Measurements from ENCODE around the gene SARDH.
A peak's percentile ranks its signal among the peaks of the same experiment; 100 is the strongest.

The SARDH gene

DNA sequence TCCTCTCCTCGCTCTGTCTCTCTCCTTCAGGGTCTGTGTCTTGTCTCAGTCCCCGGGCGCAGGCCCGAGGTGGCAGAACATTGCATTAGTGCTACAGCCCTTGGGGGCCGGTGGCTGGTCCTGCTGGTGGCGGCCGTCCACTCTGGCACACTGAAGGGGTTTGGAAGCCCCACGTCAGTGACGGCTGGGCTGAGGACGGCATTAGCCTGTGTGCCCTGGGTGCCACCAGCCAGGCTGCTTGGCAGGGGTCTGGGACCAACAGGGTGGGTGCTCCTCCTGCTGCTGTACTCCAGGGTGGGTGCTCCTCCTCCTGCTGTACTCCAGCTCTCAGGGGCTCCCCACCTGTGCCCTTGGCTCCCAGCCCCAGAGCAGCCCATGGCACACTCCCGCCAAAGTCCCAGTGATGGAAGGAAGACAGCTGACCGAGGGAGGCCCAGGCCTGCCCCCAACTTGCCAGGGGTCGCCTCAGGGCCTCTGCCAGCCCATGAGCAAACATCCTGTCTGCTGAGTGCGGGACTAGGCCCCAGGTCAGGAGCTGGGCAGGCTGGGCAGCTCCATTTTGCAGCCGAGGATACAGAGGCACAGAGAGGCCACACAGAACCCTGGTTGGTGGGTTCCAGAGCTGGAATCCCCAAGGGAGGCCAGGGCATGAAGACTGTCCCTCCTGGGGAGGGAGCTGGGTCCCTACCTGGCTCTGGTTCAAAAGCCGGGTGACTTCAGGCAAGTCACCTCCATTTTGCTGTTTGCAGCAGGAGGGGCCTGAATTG, 27.3 kb downstream of the SARDH start:
- H3K4me3 ChIP-seq = no peak overlapping the region
- H3K27ac ChIP-seq = no peak overlapping the region
- TF ChIP-seq, protein P1, sequence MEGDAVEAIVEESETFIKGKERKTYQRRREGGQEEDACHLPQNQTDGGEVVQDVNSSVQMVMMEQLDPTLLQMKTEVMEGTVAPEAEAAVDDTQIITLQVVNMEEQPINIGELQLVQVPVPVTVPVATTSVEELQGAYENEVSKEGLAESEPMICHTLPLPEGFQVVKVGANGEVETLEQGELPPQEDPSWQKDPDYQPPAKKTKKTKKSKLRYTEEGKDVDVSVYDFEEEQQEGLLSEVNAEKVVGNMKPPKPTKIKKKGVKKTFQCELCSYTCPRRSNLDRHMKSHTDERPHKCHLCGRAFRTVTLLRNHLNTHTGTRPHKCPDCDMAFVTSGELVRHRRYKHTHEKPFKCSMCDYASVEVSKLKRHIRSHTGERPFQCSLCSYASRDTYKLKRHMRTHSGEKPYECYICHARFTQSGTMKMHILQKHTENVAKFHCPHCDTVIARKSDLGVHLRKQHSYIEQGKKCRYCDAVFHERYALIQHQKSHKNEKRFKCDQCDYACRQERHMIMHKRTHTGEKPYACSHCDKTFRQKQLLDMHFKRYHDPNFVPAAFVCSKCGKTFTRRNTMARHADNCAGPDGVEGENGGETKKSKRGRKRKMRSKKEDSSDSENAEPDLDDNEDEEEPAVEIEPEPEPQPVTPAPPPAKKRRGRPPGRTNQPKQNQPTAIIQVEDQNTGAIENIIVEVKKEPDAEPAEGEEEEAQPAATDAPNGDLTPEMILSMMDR (IDR thresholded peaks at IDR 0.05) = no peak
- no peak for DNase-seq (ENCODE audit: low spot score)

DNA sequence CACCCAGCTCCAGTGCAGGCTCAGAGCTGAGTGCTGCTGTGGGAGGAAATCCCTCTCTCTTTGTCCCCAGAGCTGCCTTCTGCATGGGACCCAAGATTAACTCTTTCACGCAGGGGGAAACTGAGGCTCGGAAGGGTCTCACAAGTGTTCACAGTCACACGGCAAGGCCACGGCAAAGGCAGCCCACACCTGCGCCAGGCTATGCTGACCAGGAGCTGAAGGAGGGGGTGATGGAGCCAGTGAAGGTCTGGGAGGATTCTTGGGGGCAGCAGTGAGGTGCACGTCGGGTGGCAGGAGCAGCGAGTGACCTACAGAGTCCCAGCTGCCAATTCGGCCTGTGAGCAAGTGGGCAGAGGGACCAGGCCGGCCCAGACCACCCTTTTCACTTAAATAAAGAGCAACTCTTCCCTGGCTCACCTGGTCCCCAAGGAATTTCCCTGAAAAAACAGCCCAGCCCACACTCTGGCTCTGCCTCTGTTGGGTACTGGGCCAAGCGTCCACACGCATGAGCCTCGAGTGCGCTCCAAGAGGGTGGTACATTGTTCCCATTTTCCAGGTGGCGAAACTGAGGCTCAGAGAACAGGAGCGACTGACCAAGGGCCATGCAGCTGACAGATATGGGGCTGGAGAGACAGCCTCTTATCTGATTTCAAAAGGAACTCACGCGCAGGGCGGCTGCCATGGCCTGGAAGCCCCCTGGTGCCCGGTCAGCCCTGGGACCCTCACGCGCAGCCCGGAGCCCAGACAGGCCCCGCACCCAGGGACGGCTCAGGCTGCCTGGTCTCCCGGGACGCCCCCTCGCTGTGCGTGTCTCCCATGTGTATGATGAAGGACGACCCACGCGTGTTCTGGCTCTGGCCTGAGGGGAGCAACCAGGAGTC, 28.2 kb downstream of the SARDH start:
- TF ChIP-seq, protein P1 (IDR thresholded peaks at IDR 0.05) = no peak
- no peak overlapping the region for H3K4me3 ChIP-seq
- DNase-seq (ENCODE audit: low spot score) = no peak
- no peak overlapping the region for H3K27ac ChIP-seq

DNA sequence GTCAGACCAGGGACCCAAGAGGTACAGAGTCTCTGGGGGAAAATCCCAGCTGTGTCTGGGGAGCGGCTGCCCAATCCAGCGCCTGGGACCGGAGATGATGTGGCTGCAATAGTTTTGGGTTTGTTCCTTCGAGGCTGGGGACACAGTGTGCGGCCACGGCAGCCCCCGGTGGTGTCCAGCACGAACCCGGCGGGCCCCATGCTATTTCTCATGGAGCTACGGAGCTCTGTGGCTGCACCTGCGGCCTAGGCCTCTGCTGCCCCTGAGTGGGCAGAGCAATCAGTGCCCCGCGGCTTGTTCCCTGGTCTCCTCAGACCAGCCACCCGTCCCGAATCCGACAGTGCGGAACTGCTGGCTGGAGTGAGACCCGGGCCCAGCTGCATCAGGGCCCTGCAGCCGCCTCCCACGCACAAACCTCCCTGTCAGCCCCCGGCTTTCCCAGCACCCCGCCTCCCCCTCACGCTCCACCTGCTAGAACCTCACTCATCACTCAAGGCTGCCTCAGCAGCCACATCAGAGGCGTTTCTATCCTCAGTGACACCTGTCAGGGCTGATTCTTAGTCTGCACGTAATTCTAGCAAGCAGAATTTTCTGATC, 29.0 kb downstream of the SARDH start:
- TF ChIP-seq, protein P1 (IDR thresholded peaks at IDR 0.05) = no peak
- DNase-seq (ENCODE audit: low spot score) = no peak
- no peak overlapping the region for H3K4me3 ChIP-seq
- no peak overlapping the region for H3K27ac ChIP-seq

DNA sequence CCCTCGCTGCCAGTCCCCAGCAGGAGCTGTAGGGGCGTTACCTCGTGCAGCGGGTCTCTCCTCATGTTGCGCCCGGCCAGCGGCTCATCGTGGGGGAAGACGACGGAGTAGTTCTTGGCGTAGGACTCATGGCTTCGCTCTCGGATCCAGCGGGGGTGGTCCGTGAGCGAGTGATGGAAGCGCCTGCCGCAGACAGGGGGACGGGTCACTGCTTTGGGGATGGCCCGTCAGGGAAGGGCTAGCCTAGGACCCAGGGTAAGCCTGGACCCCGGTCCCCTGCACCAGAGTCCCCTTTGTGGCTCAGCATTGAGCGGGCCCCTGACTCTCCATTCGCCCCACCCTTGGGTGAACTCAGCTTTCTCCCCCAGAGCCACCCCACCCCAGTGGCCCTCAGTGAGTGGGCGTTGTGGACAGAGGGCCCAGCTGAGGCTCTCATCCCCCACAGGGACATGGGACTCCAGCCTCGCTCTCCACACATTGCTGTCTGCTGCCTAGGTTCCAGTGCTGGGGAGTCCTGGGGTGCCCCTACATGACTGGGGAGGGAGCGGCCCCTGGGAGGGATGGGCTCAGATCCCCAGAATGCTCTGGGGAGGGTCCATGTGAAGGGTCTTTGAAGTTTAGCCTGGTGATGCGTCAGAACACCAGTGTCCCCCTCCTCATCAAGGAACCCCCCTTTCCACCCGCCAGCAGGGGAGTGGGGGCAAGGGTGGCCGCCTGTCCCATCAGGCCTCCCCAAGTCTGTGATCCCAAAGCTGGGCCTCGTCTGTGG, 29.7 kb downstream of the SARDH start:
- no peak for DNase-seq (ENCODE audit: low spot score)
- no peak overlapping the region for H3K4me3 ChIP-seq
- TF ChIP-seq, protein P1 (IDR thresholded peaks at IDR 0.05) = no peak
- peak overlapping the region in 1 of 2 donors; percentile 62 for H3K27ac ChIP-seq

DNA sequence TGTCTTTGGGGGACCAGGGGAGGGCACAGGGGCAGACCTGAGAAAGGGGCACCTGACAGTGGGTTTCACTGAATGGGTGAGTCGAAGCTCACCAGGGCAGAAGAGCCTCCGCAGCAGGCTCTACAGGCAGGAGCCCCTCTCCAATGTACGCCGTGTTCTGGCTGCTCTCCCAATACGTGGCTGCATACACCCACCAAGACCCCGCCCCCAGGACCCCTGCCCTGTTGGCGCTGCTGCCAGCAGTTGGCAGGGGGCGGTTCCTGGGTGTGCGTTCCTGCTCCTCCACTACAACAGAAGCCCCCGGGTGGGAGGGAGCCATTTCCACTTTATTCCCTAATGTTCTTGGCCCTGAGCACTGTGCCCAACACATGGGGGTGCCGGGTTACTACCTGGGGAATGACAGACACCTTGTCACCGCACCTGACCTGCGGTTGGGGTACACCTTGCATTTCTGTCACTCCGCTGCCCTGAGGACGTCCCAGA, 30.3 kb downstream of the SARDH start:
- TF ChIP-seq, protein P1 (IDR thresholded peaks at IDR 0.05) = no peak
- Histone ChIP-seq H3K27ac (peak overlapping the region in 1 of 2 donors; percentile 62), H3K4me3 (no peak overlapping the region)
- DNase-seq (ENCODE audit: low spot score) = no peak

DNA sequence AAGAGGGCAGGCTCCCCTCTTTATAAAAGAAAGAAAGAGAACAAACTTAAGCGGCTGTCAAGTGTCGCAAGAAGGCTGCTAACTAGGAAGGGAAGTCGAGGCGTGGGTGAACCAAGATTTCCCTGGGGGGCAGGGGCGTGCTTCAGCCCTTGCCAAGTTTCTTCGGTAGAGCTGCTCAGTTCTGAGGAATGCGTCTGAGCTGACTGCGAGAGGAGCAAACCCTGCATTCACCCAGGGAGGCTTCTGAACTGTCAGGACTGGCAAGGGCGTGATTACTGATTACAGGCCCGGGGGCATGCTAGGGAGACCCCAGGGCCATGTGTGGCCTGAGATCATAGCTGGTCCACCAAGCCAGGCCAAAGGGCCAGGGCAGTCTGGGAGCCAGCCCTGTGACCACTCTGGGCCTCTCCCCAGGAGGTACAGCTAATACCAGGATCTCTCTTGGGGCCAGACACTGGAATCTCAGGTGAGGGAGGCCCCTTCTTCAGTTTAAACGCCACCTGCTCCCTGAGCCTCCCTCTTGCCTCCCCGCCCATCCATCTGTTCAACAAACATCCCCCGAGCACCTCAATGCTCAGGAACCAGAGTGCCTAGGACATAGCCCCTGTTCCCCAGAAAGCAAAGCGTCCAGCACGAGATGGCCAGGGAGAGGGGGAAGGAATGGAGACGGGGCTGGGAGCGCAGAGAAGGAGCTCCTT, 30.9 kb downstream of the SARDH start:
- Histone ChIP-seq H3K4me3 (no peak overlapping the region), H3K27ac (peak overlapping the region in 1 of 2 donors; percentile 62)
- no peak for DNase-seq (ENCODE audit: low spot score)
- TF ChIP-seq, protein P1 (IDR thresholded peaks at IDR 0.05) = no peak

Measured in coronary artery (tissue), 2 donors.